H9 (cell line): Measurements from ENCODE around the gene TRIAP1. TPM values are rescaled to one million over a fixed set of nuclear protein-coding genes. Genes with fewer than 3 reads are reported as not detected.

Experiments
- DNase-seq: peaks from one replicate; pipeline ENCODE4 v3.0.0-alpha.2; 2017
- H2AFZ ChIP-seq: one replicate; pipeline ENCODE4 v1.6.1; 2013; ENCODE audit warnings: mild to moderate bottlenecking, low read length, control low read depth, moderate library complexity
- H2AK5ac ChIP-seq: 2 replicates; pipeline ENCODE4 v1.6.1; 2013; ENCODE audit warnings: low read length, control low read depth, mixed read lengths; ENCODE audit not compliant: insufficient read length
- H2BK120ac ChIP-seq: one replicate; pipeline ENCODE4 v1.6.1; 2013; ENCODE audit warnings: low read depth, mild to moderate bottlenecking, low read length, control low read depth, inconsistent platforms; ENCODE audit not compliant: poor library complexity, severe bottlenecking
- H2BK12ac ChIP-seq: 2 replicates; pipeline ENCODE4 v1.6.1; 2013; ENCODE audit warnings: low read length, control low read depth, mixed read lengths, low read depth; ENCODE audit not compliant: insufficient read length
- H2BK15ac ChIP-seq: 2 replicates; pipeline ENCODE4 v1.6.1; 2013; ENCODE audit warnings: low read depth, low read length, control low read depth
- H2BK20ac ChIP-seq: one replicate; pipeline ENCODE4 v1.6.1; 2013; ENCODE audit warnings: low read depth, mild to moderate bottlenecking, low read length, control low read depth, inconsistent platforms; ENCODE audit not compliant: poor library complexity, severe bottlenecking
- H2BK5ac ChIP-seq: 2 replicates; pipeline ENCODE4 v1.6.1; 2013; ENCODE audit warnings: low read length, control low read depth, mixed read lengths; ENCODE audit not compliant: insufficient read length
- H3K14ac ChIP-seq: 2 replicates; pipeline ENCODE4 v1.6.1; 2013; ENCODE audit warnings: low read length, control low read depth; ENCODE audit not compliant: insufficient read depth
- H3K18ac ChIP-seq: 2 replicates; pipeline ENCODE4 v1.6.1; 2013; ENCODE audit warnings: low read depth, mild to moderate bottlenecking, mixed read lengths, low read length, control low read depth; ENCODE audit not compliant: insufficient read length
- H3K23ac ChIP-seq: 2 replicates; pipeline ENCODE4 v1.6.1; 2013; ENCODE audit warnings: low read length, control low read depth, mixed read lengths, low read depth; ENCODE audit not compliant: insufficient read length
- H3K23me2 ChIP-seq: 2 replicates; pipeline ENCODE4 v1.6.1; 2013; ENCODE audit warnings: low read depth, mild to moderate bottlenecking, mixed read lengths, low read length, control low read depth; ENCODE audit not compliant: insufficient read length, poor library complexity, severe bottlenecking
- H3K27ac ChIP-seq: 2 replicates; pipeline ENCODE4 v1.5.1; 2013; ENCODE audit warnings: low read length, control low read depth, mixed read lengths, low read depth; ENCODE audit not compliant: insufficient read length
- H3K27me3 ChIP-seq: 2 replicates; pipeline ENCODE4 v1.6.1; 2013; ENCODE audit warnings: low read length, control low read depth, inconsistent platforms; ENCODE audit not compliant: insufficient read depth
- H3K4ac ChIP-seq: 2 replicates; pipeline ENCODE4 v1.6.1; 2013; ENCODE audit warnings: low read depth, mild to moderate bottlenecking, control low read depth, inconsistent platforms, low read length, moderate library complexity
- H3K4me1 ChIP-seq: 2 replicates; pipeline ENCODE4 v1.6.1; 2013; ENCODE audit warnings: low read length, control low read depth, inconsistent platforms; ENCODE audit not compliant: insufficient read depth
- H3K4me2 ChIP-seq: 2 replicates; pipeline ENCODE4 v1.6.1; 2013; ENCODE audit warnings: low read length, control low read depth, mixed read lengths; ENCODE audit not compliant: insufficient read length, insufficient read depth
- H3K56ac ChIP-seq: 2 replicates; pipeline ENCODE4 v1.6.1; 2013; ENCODE audit warnings: low read depth, mild to moderate bottlenecking, mixed read lengths, low read length, control low read depth; ENCODE audit not compliant: insufficient read length
- H3K79me1 ChIP-seq: 2 replicates; pipeline ENCODE4 v1.6.1; 2013; ENCODE audit warnings: low read depth, mild to moderate bottlenecking, moderate library complexity, low read length, control low read depth, inconsistent platforms; ENCODE audit not compliant: insufficient read depth, poor library complexity, severe bottlenecking
- H3K79me2 ChIP-seq: 2 replicates; pipeline ENCODE4 v1.6.1; 2013; ENCODE audit warnings: low read length, control low read depth, inconsistent platforms; ENCODE audit not compliant: insufficient read depth
- H3K9ac ChIP-seq: 2 replicates; pipeline ENCODE4 v1.6.1; 2013; ENCODE audit warnings: low read length, control low read depth, mixed read lengths; ENCODE audit not compliant: insufficient read length; ENCODE audit errors: extremely low read depth
- H3K9me3 ChIP-seq: one replicate; pipeline ENCODE4 v1.6.1; 2013; ENCODE audit warnings: low read depth, low read length, inconsistent platforms; ENCODE audit not compliant: control insufficient read depth
- H3T11ph ChIP-seq: one replicate; pipeline ENCODE4 v1.6.1; 2013; ENCODE audit warnings: mild to moderate bottlenecking, low read length, control low read depth, inconsistent platforms
- H4K20me1 ChIP-seq: one replicate; pipeline ENCODE4 v1.6.1; 2013; ENCODE audit not compliant: control insufficient read depth, insufficient read length, insufficient read depth
- H4K5ac ChIP-seq: 2 replicates; pipeline ENCODE4 v1.6.1; 2013; ENCODE audit warnings: low read depth, mild to moderate bottlenecking, mixed read lengths, low read length, control low read depth; ENCODE audit not compliant: insufficient read length
- H4K8ac ChIP-seq: replicated peaks from 2 replicates; pipeline ENCODE4 v1.6.1; 2013; ENCODE audit warnings: low read length, control low read depth, mixed read lengths, low read depth; ENCODE audit not compliant: insufficient read length
- H4K91ac ChIP-seq: 2 replicates; pipeline ENCODE4 v1.6.1; 2013; ENCODE audit warnings: low read depth, mild to moderate bottlenecking, moderate library complexity, mixed read lengths, low read length, control low read depth; ENCODE audit not compliant: insufficient read length
- H3K27ac Mint-ChIP-seq, 3 experiments: 2 replicates in 2 of 3; 3 replicates in 1 of 3; pipeline ENCODE4 v1.8.0; 2020 to 2021; ENCODE audit warnings: mixed read lengths in 3 of 3, mild to moderate bottlenecking in 1 of 3, moderate library complexity in 1 of 3
- H3K27me3 Mint-ChIP-seq: 2 replicates; pipeline ENCODE4 v1.8.0; 2021; ENCODE audit warnings: low read depth, mild to moderate bottlenecking, moderate library complexity, mixed read lengths
- H3K36me3 Mint-ChIP-seq, 3 experiments: 2 replicates in 2 of 3; 3 replicates in 1 of 3; pipeline ENCODE4 v1.8.0; 2020 to 2021; ENCODE audit warnings: low read depth in 3 of 3, mixed read lengths in 3 of 3; ENCODE audit not compliant: insufficient read depth in 1 of 3
- H3K4me1 Mint-ChIP-seq, 2 experiments: 2 replicates each; pipeline ENCODE4 v1.8.0; 2020; ENCODE audit warnings: mixed read lengths in 2 of 2
- H3K4me3 Mint-ChIP-seq, 2 experiments: 2 replicates in 1 of 2; 3 replicates in 1 of 2; pipeline ENCODE4 v1.8.0; 2020 to 2021; ENCODE audit warnings: mild to moderate bottlenecking in 2 of 2, mixed read lengths in 2 of 2, moderate library complexity in 1 of 2
- H3K9me3 Mint-ChIP-seq, 2 experiments: 2 replicates in 1 of 2; 3 replicates in 1 of 2; pipeline ENCODE4 v1.8.0; 2020; ENCODE audit warnings: mild to moderate bottlenecking in 2 of 2, mixed read lengths in 2 of 2, moderate library complexity in 1 of 2
- WGBS: extraction: QIAGEN DNeasy Blood & Tissue Kit; methylation state at CpG from one replicate; pipeline ENCODE4 v1.1.7; 2013; ENCODE audit warnings: missing lambda C conversion rate, low lambda C conversion rate, mixed read lengths; ENCODE audit not compliant: insufficient read length; ENCODE audit errors: extremely low coverage; 5-methylcytosine and 5-hydroxymethylcytosine counted together
- total RNA-seq: library from RNA; stranded (reverse); gene quantifications from 2 replicates; pipeline ENCODE4 v1.2.1, GENCODE V29; 2021
- TF ChIP-seq, protein P1 (sequence below): fragments of 200-600 bp; sonication (generic); conservative IDR thresholded peaks from 3 replicates; pipeline ENCODE4 v1.8.0; 2021; ENCODE audit warnings: antibody characterized with exemption, mild to moderate bottlenecking

TRIAP1 gene
- total RNA-seq, 1 experiment from 2014 or later: 70.4 TPM

DNA sequence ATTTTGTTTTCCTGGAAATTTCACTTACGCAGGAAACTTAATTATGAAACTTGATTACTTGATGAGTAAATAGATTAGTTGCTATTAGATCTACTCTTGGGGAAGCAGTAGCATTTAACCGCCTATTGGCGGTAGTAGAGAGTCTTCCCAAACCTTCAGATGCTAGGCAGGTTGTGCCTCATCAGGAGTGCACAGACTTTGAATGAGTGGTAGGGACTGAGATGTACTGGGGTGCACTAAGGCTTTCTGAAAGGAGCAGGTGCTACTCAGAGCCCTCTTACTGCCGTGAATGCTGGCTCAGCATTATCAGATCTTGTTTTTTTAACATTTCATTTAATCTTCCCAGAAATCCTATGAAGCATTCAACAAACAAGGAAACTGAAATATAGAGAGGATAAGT lies 7.8 kb upstream of the TRIAP1 start:
- no CpG with 5 or more reads among the region's 4 CpGs for whole genome bisulfite sequencing
- H3K27me3 Mint-ChIP-seq: no peaks in the 10 kb centered on the region
- TF ChIP-seq, protein P1, sequence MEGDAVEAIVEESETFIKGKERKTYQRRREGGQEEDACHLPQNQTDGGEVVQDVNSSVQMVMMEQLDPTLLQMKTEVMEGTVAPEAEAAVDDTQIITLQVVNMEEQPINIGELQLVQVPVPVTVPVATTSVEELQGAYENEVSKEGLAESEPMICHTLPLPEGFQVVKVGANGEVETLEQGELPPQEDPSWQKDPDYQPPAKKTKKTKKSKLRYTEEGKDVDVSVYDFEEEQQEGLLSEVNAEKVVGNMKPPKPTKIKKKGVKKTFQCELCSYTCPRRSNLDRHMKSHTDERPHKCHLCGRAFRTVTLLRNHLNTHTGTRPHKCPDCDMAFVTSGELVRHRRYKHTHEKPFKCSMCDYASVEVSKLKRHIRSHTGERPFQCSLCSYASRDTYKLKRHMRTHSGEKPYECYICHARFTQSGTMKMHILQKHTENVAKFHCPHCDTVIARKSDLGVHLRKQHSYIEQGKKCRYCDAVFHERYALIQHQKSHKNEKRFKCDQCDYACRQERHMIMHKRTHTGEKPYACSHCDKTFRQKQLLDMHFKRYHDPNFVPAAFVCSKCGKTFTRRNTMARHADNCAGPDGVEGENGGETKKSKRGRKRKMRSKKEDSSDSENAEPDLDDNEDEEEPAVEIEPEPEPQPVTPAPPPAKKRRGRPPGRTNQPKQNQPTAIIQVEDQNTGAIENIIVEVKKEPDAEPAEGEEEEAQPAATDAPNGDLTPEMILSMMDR: peak; percentile 79
- Histone ChIP-seq H3T11ph (no peak overlapping the region), H3K23me2 (no peaks in the 10 kb centered on the region), H3K18ac (no peak overlapping the region), H2BK5ac (no peak overlapping the region), H3K27ac (no peak overlapping the region), H2AK5ac (no peak overlapping the region), H2BK120ac (no peak overlapping the region), H4K5ac (no peak overlapping the region), H4K91ac (no peak overlapping the region), H2AFZ (no peak overlapping the region), H2BK15ac (no peak overlapping the region), H3K23ac (no peak overlapping the region), H2BK12ac (no peak overlapping the region), H3K27me3 (no peaks in the 10 kb centered on the region), H3K14ac (no peak overlapping the region), H3K9me3 (no peaks in the 10 kb centered on the region), H4K20me1 (no peaks in the 10 kb centered on the region), H3K4ac (no peak overlapping the region), H3K9ac (no peak overlapping the region), H2BK20ac (no peak overlapping the region), H3K79me2 (no peaks in the 10 kb centered on the region), H3K4me2 (no peak overlapping the region), H3K4me1 (no peaks in the 10 kb centered on the region), H3K56ac (no peak overlapping the region), H4K8ac (no peak overlapping the region), H3K79me1 (peaks cover 3% of the 10 kb centered on the region)
- peak overlapping the region in 1 of 2 experiments; percentile 12; a peak in 1 of 5 replicates for H3K4me3 Mint-ChIP-seq
- H3K36me3 Mint-ChIP-seq: peaks cover 34 to 77% (median 51%) of the 10 kb centered on the region in 3 experiments; a peak in 6 of 7 replicates
- H3K9me3 Mint-ChIP-seq: no peaks in the 10 kb centered on the region
- H3K4me1 Mint-ChIP-seq: no peaks in the 10 kb centered on the region
- no peak overlapping the region for H3K27ac Mint-ChIP-seq
- no peak for DNase-seq
